OCI-M1 (cell line): ENCODE measurements around the gene MTHFD1L.
"Not testable (repeated sequence)": the region's sequence is repeated elsewhere in the genome, so short reads cannot be mapped to it uniquely, and the experiment has no call there.

Experiments used
- DNase-seq: peaks from one replicate; lab custom pipeline; 2025; lab: John Stamatoyannopoulos, UW

MTHFD1L gene

DNA sequence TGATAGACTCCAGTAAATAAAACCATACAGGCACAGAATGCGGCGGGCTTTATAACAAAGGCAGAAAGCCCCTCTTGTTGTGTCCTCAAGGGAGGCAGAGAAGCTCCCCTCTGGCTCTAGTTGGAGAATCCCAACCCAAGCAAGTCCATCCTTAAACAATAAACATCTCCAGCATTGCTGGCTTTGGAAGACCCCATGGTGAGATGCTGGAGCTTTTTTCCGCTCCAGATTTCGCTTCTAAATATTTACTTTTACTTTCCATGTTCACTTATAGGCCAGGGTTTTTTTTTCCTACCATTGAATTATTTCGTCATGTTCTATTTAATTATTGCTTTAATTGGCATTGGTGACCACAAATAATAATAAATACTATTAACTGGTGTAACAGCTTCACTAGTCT, 176.2 kb downstream of the MTHFD1L start:
- no peak for DNase-seq

GRCh38 chr6:151042911-151043330, 177.4 kb downstream of the MTHFD1L start:
- not testable (repeated sequence) for DNase-seq

GRCh38 chr6:151043944-151044343, 178.4 kb downstream of the MTHFD1L start:
- no peak for DNase-seq

DNA sequence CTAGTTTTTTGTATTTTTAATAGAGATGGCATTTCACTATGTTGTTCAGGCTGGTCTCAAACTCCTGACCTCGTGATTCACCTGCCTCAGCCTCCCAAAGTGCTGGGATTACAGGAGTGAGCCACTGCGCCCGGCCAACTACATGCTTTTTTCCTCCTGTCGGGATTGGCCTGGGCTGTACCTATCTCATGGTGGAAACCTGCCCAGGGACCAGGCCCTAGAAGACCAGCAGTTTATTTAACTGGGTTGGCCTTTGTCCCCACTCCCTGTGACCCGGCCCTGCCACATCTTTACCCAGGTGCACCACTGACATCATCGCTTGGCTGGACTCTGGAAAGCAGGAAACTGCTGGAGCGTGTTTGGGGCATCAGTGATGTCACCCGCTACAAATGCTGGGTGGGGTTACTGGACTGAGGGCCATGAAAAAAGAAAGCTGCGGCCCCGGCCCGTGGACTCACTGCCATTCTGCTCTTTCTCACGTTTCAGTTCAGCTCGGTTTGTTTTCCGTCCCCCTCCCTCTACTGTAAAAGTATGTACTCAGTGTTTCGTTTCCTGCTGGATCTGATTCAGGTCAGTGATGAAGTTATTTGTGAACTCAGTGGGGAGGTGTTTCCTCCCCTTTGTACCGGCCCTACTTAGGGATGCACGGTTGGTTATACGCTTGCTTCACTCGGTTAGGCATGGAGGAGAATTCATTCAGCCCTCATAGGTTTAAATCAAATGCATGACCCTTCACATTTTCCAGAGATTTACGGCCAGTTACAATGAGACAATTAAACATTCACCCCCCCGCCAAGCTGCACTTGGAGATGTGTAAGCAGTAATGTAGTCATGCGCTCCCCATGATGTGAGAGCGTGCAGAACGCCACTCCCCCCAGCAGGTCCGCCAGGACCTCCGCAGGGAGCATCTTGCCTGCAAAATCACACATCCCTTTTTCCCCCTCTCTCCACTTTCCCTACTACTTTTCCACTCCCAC, 179.3 kb downstream of the MTHFD1L start:
- no peak for DNase-seq

DNA sequence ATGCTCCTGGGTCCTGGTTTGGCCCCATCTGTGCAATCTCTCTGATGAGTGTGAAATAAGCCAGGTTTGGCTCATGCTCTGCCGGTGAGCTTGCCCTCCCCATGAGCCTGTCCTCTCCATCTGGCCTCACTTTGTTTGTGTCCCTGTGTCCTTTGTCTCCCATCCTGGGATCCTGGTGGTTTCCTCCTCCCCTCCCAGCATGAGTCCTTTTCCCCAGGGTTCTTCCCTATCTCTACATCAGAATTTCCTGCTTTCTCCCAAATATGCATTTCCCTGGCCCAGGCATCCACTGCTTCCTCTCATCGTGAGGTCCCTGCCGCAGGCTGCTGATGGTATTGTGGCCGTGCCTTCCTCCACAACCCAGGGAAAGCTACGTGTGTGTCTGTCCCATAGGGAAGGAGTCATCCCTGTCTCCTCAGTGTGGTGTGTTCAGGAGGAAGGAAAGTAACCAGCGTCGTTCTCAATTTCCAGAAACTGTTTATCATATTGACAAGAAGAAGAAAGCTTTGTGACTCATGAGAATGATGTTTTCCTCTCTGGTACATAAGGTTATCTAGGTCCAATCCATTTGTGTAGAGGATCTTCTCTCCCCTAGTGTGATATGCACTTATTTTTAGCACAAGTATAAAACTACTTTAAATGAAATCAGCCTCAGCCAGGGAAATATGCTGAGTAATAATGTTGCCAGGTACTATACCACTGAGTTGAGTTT, 180.2 kb downstream of the MTHFD1L start:
- not testable (repeated sequence) for DNase-seq

- DNase-seq, result no peak
These were observed 185.7 kb downstream of the MTHFD1L start for GRCh38 chr6:151051164-151051563.

DNA sequence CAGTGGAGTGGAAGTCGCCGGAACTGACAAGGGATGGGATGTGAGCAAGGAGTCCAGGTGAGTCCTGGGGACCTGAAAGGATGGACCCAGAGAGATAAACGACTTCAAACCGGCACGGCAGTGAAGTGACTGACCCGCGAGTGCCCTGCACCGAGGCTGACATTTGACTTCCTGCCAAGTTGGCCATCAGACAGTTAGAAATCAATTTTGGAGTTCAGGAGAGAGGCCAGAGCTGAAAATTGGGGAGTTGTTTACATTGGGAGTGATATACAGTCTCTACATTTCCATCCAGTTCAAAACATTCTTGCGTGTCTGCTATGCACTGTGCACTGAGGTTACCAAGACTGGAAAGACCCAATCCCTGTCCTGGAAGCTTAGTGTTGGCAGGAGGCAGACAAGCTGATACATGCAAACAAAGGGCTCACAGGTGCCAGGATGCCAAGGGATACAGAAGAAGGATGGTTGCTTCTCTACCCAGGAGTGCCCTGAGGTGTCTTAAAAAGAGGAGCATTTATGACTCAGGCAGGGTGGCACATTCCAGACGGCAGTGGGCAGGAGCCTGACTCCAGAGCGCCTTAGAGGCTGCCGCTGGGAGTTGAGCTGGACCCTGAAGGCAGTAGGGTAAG, 186.6 kb downstream of the MTHFD1L start:
- DNase-seq, result no peak

DNA sequence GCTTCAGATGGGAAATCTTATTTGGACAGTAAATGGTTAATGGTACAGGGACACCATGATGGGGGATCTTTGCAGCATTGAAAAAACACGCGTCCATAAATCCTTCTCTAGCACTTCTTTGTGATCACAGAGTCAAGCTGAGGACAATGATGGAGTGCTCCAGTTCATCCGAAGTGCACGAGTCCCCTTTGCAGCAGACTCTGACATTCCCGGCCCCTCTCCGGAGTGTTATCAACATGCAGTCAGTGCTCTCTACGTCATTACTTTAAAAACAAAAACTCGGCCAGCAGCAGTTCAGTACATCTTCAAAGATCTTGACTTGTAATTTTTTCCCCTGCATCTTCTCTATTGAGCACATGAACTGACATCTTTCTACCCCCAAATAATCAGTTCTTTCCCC, 188.8 kb downstream of the MTHFD1L start:
- no peak for DNase-seq

DNA sequence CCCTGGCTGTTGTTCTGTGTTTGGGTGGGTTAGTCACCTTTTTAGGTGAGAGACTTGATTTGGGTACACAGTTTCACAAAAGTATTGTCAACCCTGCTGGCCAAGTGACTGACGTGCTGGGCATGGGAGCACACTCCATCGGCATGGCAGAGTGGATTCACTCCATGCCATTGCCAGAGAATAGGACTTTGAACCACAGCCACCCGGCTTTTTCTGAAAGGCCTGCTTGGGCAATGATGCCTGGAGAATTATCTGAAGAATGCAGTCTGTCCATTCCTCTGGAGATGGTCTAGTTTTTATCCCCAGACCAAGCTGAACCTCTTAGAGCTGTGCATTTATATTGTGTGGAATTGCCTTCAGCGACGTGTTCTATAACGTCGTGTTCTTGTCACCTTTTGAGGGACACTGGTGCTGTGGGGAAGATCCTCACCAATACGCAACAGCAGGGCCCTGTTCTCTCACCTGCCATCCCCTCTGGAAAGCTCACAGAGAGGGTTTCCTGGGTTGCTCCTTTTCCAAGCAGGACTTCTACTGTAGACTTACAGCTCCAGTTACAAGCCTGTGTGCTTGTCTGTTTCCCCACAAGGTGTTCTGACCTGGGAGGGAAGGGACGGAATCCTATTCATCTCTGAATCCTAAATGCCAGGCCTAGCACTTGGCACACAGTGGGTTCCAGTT, 190.9 kb downstream of the MTHFD1L start:
- no peak for DNase-seq

- DNase-seq, result no peak
These were observed 191.6 kb downstream of the MTHFD1L start for GRCh38 chr6:151057061-151057460.

DNA sequence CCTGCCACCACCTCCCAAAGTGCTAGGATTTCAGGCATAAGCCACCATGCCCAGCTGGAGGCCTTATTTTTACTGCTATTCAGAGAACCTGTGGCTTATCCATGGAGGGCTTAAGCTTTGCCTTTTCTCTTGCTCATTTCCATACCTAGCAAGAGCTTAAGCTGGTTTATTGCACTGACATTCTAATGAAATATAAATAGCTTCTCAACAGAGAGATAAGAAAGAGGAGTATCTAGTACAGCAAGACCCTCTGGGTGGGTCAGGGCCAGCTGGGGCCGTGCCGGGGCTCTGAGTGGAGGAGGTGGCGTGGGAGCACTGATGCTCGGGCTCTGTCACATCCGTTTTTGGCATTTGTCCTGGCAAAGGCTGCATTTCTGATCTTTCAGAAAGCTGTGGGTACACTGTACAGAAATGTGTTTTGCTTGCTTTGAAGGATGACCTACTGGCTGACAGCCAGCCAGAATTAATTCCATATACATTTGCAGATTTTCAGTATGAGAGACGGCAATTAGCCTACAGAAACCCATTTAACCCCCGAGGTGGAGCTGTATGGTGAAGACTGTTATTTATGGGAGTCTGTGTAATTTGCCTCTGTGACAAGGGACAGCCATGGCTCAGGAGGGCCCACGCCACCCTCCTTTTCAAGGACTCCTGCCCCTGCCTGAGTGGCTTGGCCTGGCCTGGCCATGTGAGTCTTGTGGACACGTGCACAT, 192.7 kb downstream of the MTHFD1L start:
- DNase-seq, result no peak

GRCh38 chr6:151059612-151060095, 194.2 kb downstream of the MTHFD1L start:
- DNase-seq, result no peak

DNA sequence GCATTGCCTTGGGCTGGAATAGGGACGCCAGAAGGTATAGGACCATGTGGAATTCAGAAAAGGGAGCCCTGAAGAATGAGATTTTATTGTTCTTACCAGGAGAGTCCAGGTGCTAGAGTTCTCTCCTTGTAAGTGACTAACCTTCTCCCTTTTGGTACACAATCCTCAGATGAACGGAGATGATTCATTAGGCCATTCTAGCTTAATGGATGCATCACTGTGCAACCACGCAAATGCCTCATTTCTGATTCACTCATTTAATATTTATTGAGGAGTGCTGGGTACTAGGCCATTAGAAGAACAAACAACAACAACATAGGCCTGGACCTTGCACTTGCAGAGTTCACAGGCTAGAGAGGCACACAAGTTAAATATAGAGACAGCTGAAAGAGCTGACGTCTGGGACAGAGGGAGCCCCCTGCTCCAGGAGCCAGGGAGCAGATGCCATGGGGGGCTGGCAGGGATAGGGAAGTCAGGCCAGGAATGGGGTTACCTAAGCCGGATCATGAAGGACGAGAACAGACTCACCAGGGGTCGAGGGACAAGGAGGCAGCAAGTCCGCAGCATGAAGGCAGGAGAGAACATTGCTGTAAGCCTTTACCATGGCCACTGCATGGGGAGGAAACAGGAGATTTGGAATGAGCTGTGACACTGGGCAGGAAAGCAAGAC, 194.7 kb downstream of the MTHFD1L start:
- no peak for DNase-seq

GRCh38 chr6:151060766-151061531, 195.4 kb downstream of the MTHFD1L start:
- DNase-seq, result no peak

- no peak for DNase-seq
These were observed 197.8 kb downstream of the MTHFD1L start for GRCh38 chr6:151063352-151063751.

DNA sequence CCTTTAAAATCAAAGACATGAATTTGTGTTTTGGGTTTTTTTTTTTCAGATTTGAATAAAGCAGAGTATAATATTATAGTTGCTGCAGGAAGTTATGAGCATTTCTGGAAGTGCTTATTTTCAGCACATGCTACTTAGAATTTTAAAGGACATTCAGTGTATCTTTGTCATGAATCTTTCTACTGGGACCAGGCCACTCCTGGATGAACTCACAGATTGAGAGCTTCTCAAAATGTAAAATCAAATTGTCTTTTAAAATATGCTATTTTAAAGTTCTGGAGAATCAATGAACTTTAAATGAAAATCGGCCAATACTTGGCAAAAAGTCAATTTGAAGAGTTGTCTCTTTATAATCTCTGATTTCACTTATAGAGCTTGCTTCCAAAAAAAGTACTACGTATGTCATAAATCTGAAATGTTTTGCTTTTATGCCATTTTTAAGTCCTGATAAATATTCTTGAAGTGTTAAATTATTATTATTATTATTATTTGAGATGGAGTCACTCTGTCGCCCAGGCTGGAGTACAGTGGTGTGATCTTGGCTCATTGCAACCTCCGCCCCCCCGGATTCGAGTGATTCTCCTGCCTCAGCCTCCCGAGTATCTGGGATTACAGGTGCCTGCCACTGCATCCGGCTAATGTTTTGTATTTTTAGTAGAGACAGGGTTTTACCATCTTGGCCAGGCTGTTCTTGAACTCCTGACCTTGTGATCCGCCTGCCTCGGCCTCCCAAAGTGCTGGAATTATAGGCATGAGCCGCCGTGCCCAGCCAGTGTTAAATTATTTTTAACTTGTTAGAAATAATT, 198.5 kb downstream of the MTHFD1L start:
- no peak for DNase-seq

DNA sequence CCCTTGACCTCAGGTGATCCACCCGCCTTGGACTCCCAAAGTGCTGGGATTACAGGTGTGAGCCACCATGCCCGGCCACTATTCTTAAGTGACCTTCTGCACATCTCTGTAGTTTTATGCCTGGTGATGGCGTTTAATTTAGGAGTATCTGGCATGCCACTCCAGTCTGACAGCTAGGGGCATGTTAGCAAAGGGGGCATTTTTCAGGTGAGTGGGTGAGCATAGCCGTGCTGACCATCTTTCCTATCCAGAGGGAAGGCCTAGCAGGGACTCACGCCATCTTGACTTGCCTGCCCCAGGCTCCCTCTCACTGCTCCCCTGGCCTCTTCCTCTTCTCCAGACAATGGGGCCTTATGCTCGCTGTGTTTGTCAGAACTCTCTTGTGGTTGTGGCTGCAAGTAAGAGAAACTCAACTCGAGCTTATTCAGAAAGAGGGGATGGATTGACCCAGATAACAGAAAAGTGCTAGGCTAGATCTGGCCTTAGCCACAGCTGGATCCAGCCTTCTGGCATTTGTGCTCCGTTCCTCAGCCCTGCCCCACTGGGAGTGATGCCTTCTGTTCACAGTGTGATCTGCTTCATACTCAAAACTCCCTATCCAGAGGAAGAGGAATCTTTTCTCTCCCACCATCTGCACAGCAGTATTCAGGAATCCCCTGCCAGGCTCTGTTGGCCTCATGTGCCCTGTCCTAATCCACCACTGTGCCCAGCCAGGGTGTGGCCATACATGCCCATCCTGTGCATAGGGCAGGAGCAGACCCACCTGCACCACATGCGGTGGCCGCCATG, 199.7 kb downstream of the MTHFD1L start:
- DNase-seq, result no peak
